HG03354 (cell line): ENCODE data around the gene ARHGAP4.

ENCODE experiments used
- ATAC-seq: cut with Tn5 transposase; IDR thresholded peaks from one replicate; pipeline ENCODE4 v1.9.1; 2021; ENCODE audit warnings: mild to moderate bottlenecking; ENCODE audit not compliant: unreplicated experiment, poor library complexity, severe bottlenecking

ARHGAP4 gene

GRCh38 chrX:153948002-153948466 is 22.0 kb upstream of the ARHGAP4 start:
- ATAC-seq, result no peak

DNA sequence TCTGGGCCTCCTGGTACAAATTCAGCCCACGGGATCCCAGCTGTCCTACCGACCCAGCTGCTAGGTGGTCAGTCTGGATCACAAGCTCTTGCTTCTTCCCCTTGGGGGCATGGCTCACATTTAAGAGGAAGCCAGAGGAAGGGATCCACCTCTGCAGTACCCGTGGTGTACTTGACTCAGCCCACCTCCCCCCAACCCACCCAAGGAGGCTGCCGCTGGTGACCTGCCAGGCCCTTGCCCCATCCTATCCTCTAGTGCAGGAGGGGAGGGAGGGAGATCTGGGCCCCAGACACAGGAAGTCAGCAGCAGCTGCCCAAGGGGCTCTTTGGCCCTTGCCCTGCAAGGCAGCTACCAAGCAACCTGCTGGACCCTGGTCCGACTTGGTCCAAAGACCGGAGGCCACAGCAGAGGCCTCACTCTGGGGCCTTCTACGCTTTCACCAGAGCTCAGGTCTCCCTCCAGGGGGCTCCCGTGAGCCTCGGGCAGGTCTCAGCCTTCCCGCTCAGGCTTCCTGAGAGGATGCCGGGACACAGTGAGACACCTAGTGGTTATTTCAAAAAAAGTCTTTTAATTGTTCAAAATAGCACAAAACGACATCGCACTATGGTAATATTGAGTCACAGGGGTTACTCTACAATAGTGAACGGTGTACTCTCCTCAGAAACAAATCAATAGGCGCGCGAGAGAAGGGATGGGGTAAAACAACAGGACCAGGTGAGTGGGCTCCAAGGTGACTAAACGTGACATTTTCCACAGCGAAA is 21.1 kb upstream of the ARHGAP4 start:
- ATAC-seq, result peak; percentile 88

DNA sequence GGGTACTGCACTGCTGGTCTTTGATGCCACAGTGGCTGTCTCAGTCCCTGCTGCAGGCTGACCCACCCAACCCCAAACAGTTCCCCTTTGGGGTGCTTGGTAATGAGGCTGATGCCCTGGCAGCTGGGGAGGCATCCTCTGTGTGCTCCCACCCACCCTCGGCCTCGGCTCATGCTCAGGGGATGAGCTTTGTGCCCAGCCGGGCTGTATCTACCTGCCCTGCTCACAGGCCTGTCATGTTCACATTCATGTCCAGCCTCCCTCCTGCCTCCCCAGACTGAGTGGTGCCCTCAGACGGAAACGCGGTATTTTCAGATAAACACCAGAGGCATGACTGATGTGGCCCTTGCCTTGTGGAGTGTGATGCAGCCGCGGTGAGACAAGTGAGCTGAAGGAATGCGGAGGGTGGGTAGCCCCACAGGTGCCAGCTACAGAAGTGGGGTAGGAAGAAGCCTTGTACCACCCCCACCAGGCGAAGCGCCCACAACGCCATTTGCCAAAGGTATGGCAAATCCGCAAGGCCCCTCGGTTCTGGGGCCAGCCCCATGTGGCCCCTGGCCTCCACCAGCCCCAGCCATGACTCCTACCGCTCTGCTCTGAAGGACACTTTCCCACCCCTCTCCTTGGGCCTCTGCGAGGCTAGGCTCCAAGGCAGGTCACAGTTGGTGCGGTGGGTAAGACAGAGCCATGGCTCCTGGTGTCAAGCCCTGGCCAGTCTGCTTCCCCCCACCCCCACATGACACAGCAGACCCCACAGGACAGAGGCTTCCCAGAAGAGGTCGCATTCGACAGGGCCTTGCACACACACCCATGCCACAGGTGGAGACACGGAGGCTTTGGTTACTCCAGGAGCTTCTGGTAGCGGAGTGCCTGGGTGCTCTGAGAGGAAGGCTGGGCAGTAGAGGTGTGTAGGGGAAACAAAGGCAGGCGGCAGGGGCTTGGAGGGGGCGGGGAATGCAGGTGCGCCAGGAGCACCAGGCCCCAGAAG is 20.2 kb upstream of the ARHGAP4 start:
- ATAC-seq, result no peak

DNA sequence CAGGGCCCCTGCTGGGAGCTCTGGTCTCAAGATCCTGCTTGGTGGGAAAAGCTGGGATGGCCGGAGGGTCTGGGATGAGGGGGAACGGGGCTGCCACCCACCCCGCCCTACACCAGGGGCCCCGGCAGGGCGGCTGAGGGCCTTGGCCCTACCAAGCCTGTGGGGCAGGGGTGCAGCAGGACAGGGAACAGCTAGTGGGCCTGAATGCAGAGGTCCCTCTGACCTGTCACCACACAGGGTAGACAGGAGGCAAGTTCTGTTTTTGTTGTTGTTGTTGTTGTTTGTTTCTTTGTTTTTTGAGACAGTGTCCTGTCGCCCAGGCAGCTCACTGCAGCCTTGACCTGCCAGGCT is 18.7 kb upstream of the ARHGAP4 start:
- ATAC-seq, result no peak

GRCh38 chrX:153944140-153944799 is 18.2 kb upstream of the ARHGAP4 start, which contains the start of gene RENBP:
RENBP (minus strand) TSS chrX:153944643; CDS start chrX:153944610, 33 bp downstream.
- ATAC-seq, result no peak

DNA sequence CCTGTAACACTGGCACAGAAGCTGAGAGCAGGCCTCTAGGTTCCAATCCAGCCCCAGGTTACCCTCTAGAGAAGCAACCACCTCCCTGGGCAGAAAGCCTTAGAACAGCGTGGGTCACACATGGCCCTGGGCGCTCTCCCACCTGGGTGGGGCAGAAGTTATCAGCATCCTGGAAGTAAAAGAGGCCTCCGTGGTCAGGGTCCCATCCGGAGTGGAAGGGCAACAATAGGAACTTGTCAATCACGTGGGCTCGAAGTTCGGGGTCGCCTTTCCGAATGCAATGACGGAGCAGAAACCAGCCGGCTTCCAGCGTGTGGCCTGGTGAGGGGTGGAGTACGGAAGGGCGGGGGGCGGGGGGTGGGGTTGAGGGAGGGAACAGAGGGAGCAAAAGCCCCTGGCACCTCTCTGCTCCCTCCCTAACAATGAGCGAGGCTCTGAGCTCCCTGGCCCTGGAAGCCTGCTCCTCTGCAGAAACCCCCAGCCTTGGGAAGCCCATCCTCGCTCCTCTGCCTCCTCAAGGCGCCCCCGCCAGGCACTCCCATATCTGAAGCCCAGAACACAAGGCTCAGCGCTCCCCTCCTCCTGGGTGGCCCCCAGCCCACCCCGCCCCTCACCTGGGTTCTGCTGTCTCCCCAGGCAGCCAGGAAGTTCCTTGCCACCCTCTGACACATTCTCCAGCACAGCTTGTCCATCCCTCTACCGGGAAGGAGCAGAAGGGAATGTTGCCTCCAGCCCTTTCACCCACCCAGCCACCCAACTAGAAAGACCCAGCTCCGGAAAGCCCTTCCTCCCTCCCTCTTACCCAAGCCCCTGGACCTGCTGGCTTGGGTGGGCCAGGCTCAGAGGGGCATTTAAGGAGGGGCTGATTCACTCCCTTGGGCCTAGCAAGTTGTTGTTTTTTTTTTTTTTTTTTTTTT is 15.5 kb upstream of the ARHGAP4 start:
- no peak for ATAC-seq

DNA sequence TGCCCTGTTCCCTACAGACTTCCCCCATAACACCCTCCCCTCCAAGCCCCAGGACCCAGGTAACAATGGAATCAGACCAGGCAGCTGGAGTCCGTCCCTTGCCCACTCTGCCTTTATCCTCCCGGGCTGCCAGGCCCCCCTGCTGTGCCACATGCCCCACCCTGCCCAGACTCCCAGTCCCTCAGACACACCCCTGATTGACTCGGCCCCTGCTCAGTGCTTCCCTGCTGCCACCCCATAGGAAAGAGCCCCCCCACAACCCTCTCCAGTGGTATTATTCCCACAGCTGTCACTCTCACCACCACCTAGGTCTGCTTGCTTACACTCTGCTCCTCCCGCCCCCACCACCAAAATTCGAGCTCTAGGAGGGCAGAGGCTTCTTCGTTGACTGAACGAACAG is 13.5 kb upstream of the ARHGAP4 start:
- no peak for ATAC-seq

GRCh38 chrX:153938226-153938786 is 12.2 kb upstream of the ARHGAP4 start:
- ATAC-seq, result no peak

GRCh38 chrX:153937056-153937455 is 11.0 kb upstream of the ARHGAP4 start:
- no peak for ATAC-seq

- peak; percentile 10 for ATAC-seq
Observed at GRCh38 chrX:153935326-153935851, 9.3 kb upstream of the ARHGAP4 start.

- peak; percentile 94 for ATAC-seq
Observed at GRCh38 chrX:153934762-153935325, 8.8 kb upstream of the ARHGAP4 start, which contains the start of gene NAA10. NAA10 (minus strand) TSS chrX:153935037; CDS start chrX:153934904, 133 bp downstream.

- peak; percentile 34 for ATAC-seq
Observed at GRCh38 chrX:153934148-153934761, 8.2 kb upstream of the ARHGAP4 start.

DNA sequence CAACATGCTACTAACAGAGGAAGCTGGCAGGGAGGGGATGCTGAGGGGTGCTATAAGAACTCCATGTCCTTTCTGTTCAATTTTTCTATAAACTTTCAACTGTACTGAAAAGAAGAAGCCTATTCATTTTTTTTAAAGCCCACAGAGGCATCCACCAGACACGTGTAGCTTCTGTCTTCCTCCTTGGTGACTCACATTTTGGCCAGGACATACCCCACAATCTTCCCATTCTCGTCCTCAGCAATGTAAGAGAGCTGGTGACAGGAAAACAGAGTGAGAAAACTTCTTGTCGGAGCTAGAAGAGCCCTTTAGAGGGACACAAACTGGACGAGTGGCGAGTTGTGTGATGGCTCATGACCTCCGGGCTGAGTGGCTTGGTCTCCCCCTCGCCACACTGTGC is 7.7 kb upstream of the ARHGAP4 start:
- no peak for ATAC-seq

GRCh38 chrX:153932220-153932915 is 6.3 kb upstream of the ARHGAP4 start:
- ATAC-seq, result no peak

GRCh38 chrX:153931748-153932147 is 5.7 kb upstream of the ARHGAP4 start:
- no peak for ATAC-seq

- no peak for ATAC-seq
Observed at GRCh38 chrX:153931151-153931550, 5.1 kb upstream of the ARHGAP4 start.
